HepG2 (cell line): ENCODE measurements around the gene KLRG1. TPM values are rescaled to one million over a fixed set of nuclear protein-coding genes. Genes with fewer than 3 reads are reported as not detected.

Experiments used
- ARID5B ChIP-seq: IDR thresholded peaks from 2 replicates; pipeline ENCODE4 v1.4.0; 2020; ENCODE audit warnings: mild to moderate bottlenecking, missing genetic modification reagents
- BCL6 ChIP-seq: IDR thresholded peaks from 2 replicates; pipeline ENCODE4 v1.6.1; 2016; ENCODE audit warnings: missing genetic modification reagents, missing compliant biosample characterization
- CCAR2 ChIP-seq: fragments of 200-400 bp; formaldehyde crosslinking; optimal IDR thresholded peaks from 2 replicates; pipeline ENCODE3; 2018; ENCODE audit warnings: low read depth, mild to moderate bottlenecking, low read length, moderate library complexity
- DNMT1 ChIP-seq: sonication (generic); formaldehyde crosslinking; IDR thresholded peaks from 2 replicates; pipeline ENCODE4 v1.5.1; 2020; ENCODE audit warnings: mild to moderate bottlenecking, missing genetic modification reagents
- FOXA3 ChIP-seq: IDR thresholded peaks from 2 replicates; pipeline ENCODE4 v1.6.1; 2016; ENCODE audit warnings: missing genetic modification reagents, missing compliant biosample characterization
- FOXO4 ChIP-seq: sonication (generic); formaldehyde crosslinking; conservative IDR thresholded peaks from 2 replicates; pipeline ENCODE4 v1.8.1; 2023; ENCODE audit warnings: missing genetic modification reagents
- FOXP1 ChIP-seq, 2 experiments: fragments of 450-650 bp in 1 of 2; IDR thresholded peaks; 2 replicates each; pipeline ENCODE4 v1.6.1; 2017 to 2018; ENCODE audit warnings: antibody characterized with exemption in 1 of 2
- GABPB1 ChIP-seq: IDR thresholded peaks from 2 replicates; pipeline ENCODE4 v1.6.1; 2016; ENCODE audit warnings: mild to moderate bottlenecking, missing genetic modification reagents, moderate library complexity, missing compliant biosample characterization
- HMGA1 ChIP-seq: sonication (generic); formaldehyde crosslinking; conservative IDR thresholded peaks from 2 replicates; pipeline ENCODE4 v1.4.0; 2020; ENCODE audit warnings: missing genetic modification reagents
- MLLT10 ChIP-seq: sonication (generic); formaldehyde crosslinking; IDR thresholded peaks from 2 replicates; pipeline ENCODE4 v1.4.0; 2020; ENCODE audit warnings: missing genetic modification reagents
- MTF2 ChIP-seq: sonication (generic); formaldehyde crosslinking; IDR thresholded peaks from 2 replicates; pipeline ENCODE4 v1.5.0; 2020; ENCODE audit warnings: missing genetic modification reagents, borderline replicate concordance
- MXD3 ChIP-seq: IDR thresholded peaks from 2 replicates; pipeline ENCODE4 v1.6.1; 2016; ENCODE audit warnings: mild to moderate bottlenecking, missing biosample characterization, missing genetic modification reagents
- MYC ChIP-seq: sonication (generic); formaldehyde crosslinking; IDR thresholded peaks from 2 replicates; pipeline ENCODE4 v1.9.0; 2021; ENCODE audit warnings: missing genetic modification reagents, borderline replicate concordance
- SNAPC2 ChIP-seq: sonication (generic); formaldehyde crosslinking; IDR thresholded peaks from 2 replicates; pipeline ENCODE4 v1.8.1; 2022; ENCODE audit warnings: mild to moderate bottlenecking, missing genetic modification reagents
- SRSF9 ChIP-seq: fragments of 200-400 bp; formaldehyde crosslinking; IDR thresholded peaks from 2 replicates; pipeline ENCODE4 v1.6.1; 2018; ENCODE audit warnings: borderline replicate concordance, mild to moderate bottlenecking, low read depth, low read length; ENCODE audit not compliant: insufficient read depth, poor library complexity, severe bottlenecking
- TCF12 ChIP-seq, 2 experiments: fragments of 450-650 bp in 1 of 2; sonication (generic) in 1 of 2; formaldehyde crosslinking in 1 of 2; IDR thresholded peaks; 2 replicates each; pipeline versions ENCODE4 v1.6.1 to v1.8.0; 2017 to 2022; ENCODE audit warnings: antibody characterized with exemption in 1 of 2, mild to moderate bottlenecking in 1 of 2, missing genetic modification reagents in 1 of 2, moderate library complexity in 1 of 2
- ZBTB25 ChIP-seq: IDR thresholded peaks from 2 replicates; pipeline ENCODE4 v1.6.1; 2018; ENCODE audit warnings: missing genetic modification reagents
- ZNF556 ChIP-seq: sonication (generic); formaldehyde crosslinking; IDR thresholded peaks from 2 replicates; pipeline ENCODE4 v1.4.0; 2020; ENCODE audit warnings: mild to moderate bottlenecking, missing genetic modification reagents, borderline replicate concordance
- ZNF7 ChIP-seq: IDR thresholded peaks from 2 replicates; pipeline ENCODE4 v1.6.1; 2016; ENCODE audit warnings: missing biosample characterization, missing genetic modification reagents
- ZNF740 ChIP-seq: sonication (generic); formaldehyde crosslinking; IDR thresholded peaks from 2 replicates; pipeline ENCODE4 v1.4.0; 2020; ENCODE audit warnings: missing genetic modification reagents
- ZNF790 ChIP-seq: sonication (generic); formaldehyde crosslinking; IDR thresholded peaks from 2 replicates; pipeline ENCODE4 v1.8.0; 2022; ENCODE audit warnings: missing genetic modification reagents, mild to moderate bottlenecking, borderline replicate concordance
- polyA plus RNA-seq, 8 experiments: library from polyadenylated mRNA; depleted of rRNA in 3 of 8; stranded (reverse) in 7 of 8; unstranded in 1 of 8; fragments of >200 nt; fragmentation: Illumina TruSeq in 4 of 8; extraction: Trizol in 4 of 8; gene quantifications; 2 replicates each; pipeline versions ENCODE4 v1.2.1 to v1.2.3, GENCODE V29; 2011 to 2016; ENCODE audit warnings: low read depth in 4 of 8, missing spikeins in 1 of 8, mixed read lengths in 1 of 8; ENCODE audit not compliant: insufficient read depth in 1 of 8
- total RNA-seq, 5 experiments: library from RNA; depleted of rRNA; stranded (reverse); fragments of >200 nt; fragmentation: Illumina TruSeq; extraction: Trizol; gene quantifications; 2 replicates each; pipeline ENCODE4 v1.2.3, GENCODE V29; 2016; ENCODE audit warnings: low read depth in 1 of 5

The KLRG1 gene
- total and polyA plus RNA-seq, 2 of the 13 experiments (the other 11 are each of a cell fraction or from before 2014, with no cell fraction given), result 1.2 to 1.7 TPM

- 0 out of 2 replicates have a peak, but pooled peaks have one; percentile 88 for TF ChIP-seq FOXO4
- TF ChIP-seq FOXP1 (IDR thresholded peaks at IDR 0.05), result no peak
- TF ChIP-seq FOXP1 (CRISPR knock-in tag; IDR thresholded peaks at IDR 0.05), result no peak
- TF ChIP-seq TCF12 (IDR thresholded peaks at IDR 0.05), result no peak
- TF ChIP-seq TCF12 (CRISPR knock-in tag; IDR thresholded peaks at IDR 0.05), result no peak; the same call in 1 of the 2 replicates
- peak; percentile 92 for TF ChIP-seq ZNF556 (CRISPR knock-in tag)
- no peak; the same call in 1 of the 2 replicates for TF ChIP-seq SNAPC2 (CRISPR knock-in tag)
- TF ChIP-seq MTF2 (CRISPR knock-in tag), result peak; percentile 86; the same call in 1 of the 2 replicates
- TF ChIP-seq ZNF7 (CRISPR knock-in tag), result no peak
- TF ChIP-seq ZNF740 (CRISPR knock-in tag), result 0 out of 2 replicates have a peak, but pooled peaks have one; percentile 49
- peak; percentile 99 for TF ChIP-seq GABPB1 (CRISPR knock-in tag)
- TF ChIP-seq MYC (CRISPR knock-in tag), result peak; percentile 90
- peak; percentile 68 for TF ChIP-seq MXD3 (CRISPR knock-in tag)
- TF ChIP-seq CCAR2, result no peak
- TF ChIP-seq MLLT10, result no peak
- TF ChIP-seq DNMT1, result 0 out of 2 replicates have a peak, but pooled peaks have one; percentile 53
- TF ChIP-seq BCL6, result peak; percentile 40; the same call in 1 of the 2 replicates
- TF ChIP-seq SRSF9, result no peak
- TF ChIP-seq FOXA3 (CRISPR knock-in tag), result peak; percentile 50; the same call in 1 of the 2 replicates
- peak; percentile 92 for TF ChIP-seq ZBTB25 (CRISPR knock-in tag)
- peak; percentile 23; the same call in 1 of the 2 replicates for TF ChIP-seq ARID5B
- TF ChIP-seq HMGA1 (CRISPR knock-in tag), result no peak
- TF ChIP-seq ZNF790 (CRISPR knock-in tag), result no peak; the same call in 1 of the 2 replicates
These were observed 39.8 kb upstream of the KLRG1 start, which contains the start of gene M6PR (continued) for GRCh38 chr12:8949342-8950220.
